NCI-H2196 treated with DMSO at 0.1 percent for 48 hours (cell line): ENCODE data around the gene QKI.
"Not testable (repeated sequence)": the region's sequence is repeated elsewhere in the genome, so short reads cannot be mapped to it uniquely, and the experiment has no call there.

Experiments
- DNase-seq: peaks from one replicate; lab custom pipeline; 2025; ENCODE audit not compliant: unreplicated experiment; lab: John Stamatoyannopoulos, UW

QKI gene

GRCh38 chr6:163476946-163477345 is 62.4 kb downstream of the QKI start:
- not testable (repeated sequence) for DNase-seq

- no peak for DNase-seq
Observed at GRCh38 chr6:163483107-163483506, 68.6 kb downstream of the QKI start.

GRCh38 chr6:163485388-163485851 is 70.9 kb downstream of the QKI start:
- no peak for DNase-seq

- DNase-seq: no peak
Observed at GRCh38 chr6:163486821-163487220, 72.3 kb downstream of the QKI start.

GRCh38 chr6:163487606-163488005 is 73.1 kb downstream of the QKI start:
- no peak for DNase-seq

GRCh38 chr6:163489584-163489983 is 75.1 kb downstream of the QKI start:
- DNase-seq: no peak

GRCh38 chr6:163490826-163491577 is 76.5 kb downstream of the QKI start:
- DNase-seq: no peak

GRCh38 chr6:163491737-163492300 is 77.3 kb downstream of the QKI start:
- DNase-seq: no peak

- DNase-seq: no peak
Observed at GRCh38 chr6:163494279-163494727, 79.8 kb downstream of the QKI start.

- DNase-seq: no peak
Observed at GRCh38 chr6:163496205-163496604, 81.7 kb downstream of the QKI start.

- no peak for DNase-seq
Observed at GRCh38 chr6:163500105-163500504, 85.6 kb downstream of the QKI start.

GRCh38 chr6:163501026-163501425 is 86.5 kb downstream of the QKI start:
- no peak for DNase-seq

GRCh38 chr6:163501439-163501838 is 86.9 kb downstream of the QKI start:
- no peak for DNase-seq

- DNase-seq: no peak
Observed at GRCh38 chr6:163504984-163505640, 90.6 kb downstream of the QKI start.

- no peak for DNase-seq
Observed at GRCh38 chr6:163507965-163508364, 93.4 kb downstream of the QKI start.

GRCh38 chr6:163513003-163513402 is 98.5 kb downstream of the QKI start:
- no peak for DNase-seq

GRCh38 chr6:163513570-163514166 is 99.2 kb downstream of the QKI start:
- DNase-seq: no peak

- DNase-seq: no peak
Observed at GRCh38 chr6:163516908-163517307, 102.4 kb downstream of the QKI start.

GRCh38 chr6:163520956-163521355 is 106.4 kb downstream of the QKI start:
- no peak for DNase-seq

GRCh38 chr6:163522033-163522432 is 107.5 kb downstream of the QKI start:
- no peak for DNase-seq

- DNase-seq: no peak
Observed at GRCh38 chr6:163525926-163526325, 111.4 kb downstream of the QKI start.

GRCh38 chr6:163526346-163526745 is 111.8 kb downstream of the QKI start:
- DNase-seq: no peak
